ENCODE data around the gene PEX5.
"Not testable (repeated sequence)": the region's sequence is repeated elsewhere in the genome, so short reads cannot be mapped to it uniquely, and the experiment has no call there.

The PEX5 gene

GRCh38 chr12:7158781-7159609 lies 30.5 kb upstream of the PEX5 start:
- in situ Hi-C loops (cut with HindIII; ENCODE audit: low sequenced_read_pairs), result no loop called here

- in situ Hi-C loops (cut with HindIII; ENCODE audit: low sequenced_read_pairs), result loop anchor here (10.0 kb wide), 1 partner anchor 315 kb away; no protein-coding TSS in a partner anchor
These were observed 29.3 kb upstream of the PEX5 start for GRCh38 chr12:7160183-7160582.

- in situ Hi-C loops (cut with HindIII; ENCODE audit: low sequenced_read_pairs), result loop anchor here (10.0 kb wide), 1 partner anchor 313 kb away; no protein-coding TSS in a partner anchor
These were observed 28.2 kb upstream of the PEX5 start for GRCh38 chr12:7161327-7161726.

DNA sequence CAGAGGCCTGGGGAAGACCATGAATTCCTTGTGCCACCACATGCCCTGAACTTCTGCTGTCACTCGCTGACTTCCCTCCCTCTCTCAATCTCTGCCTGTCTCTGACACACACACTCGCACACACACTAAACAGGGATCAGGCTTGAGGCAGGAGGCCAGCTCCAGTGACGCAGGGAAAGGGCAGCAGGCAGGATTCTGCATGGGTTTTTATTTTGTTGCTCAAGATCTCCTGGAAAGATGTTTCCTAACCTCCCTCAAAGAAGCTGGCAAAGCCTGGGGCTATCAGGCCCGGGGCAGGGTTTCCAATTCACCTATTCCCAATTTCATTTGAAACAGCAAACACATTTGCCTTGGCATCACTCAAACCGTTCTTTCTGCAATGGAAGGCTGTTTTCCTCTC lies 27.7 kb upstream of the PEX5 start:
- in situ Hi-C loops (cut with HindIII; ENCODE audit: low sequenced_read_pairs), result loop anchor here (10.0 kb wide), 1 partner anchor 313 kb away; no protein-coding TSS in a partner anchor

GRCh38 chr12:7162691-7163114 lies 26.8 kb upstream of the PEX5 start:
- in situ Hi-C loops (cut with HindIII; ENCODE audit: low sequenced_read_pairs), result loop anchor here (10.0 kb wide), 1 partner anchor 312 kb away; no protein-coding TSS in a partner anchor

GRCh38 chr12:7169951-7170350 lies 19.5 kb upstream of the PEX5 start:
- in situ Hi-C loops (cut with HindIII; ENCODE audit: low sequenced_read_pairs), result loop anchor here (5.0 to 10.0 kb wide), 2 partner anchors 113 to 305 kb away; no protein-coding TSS in a partner anchor

DNA sequence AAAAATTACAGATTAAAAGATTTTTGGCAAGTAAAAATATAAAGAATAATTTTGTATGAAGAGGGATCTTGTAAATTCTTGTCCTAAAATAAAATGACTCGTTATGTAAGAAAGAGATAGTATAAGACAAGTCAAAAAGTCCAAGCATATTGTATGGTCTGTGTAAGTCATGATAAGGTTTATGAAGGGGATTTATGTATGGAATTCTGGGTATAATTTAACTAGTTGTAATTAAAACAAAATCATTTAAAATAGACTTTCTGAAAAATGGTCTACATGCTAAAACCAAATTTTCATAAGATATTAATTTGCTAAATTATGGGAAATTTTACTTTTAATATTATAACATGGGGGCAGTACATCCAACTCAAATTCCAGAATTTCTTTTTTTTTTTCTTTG lies 17.6 kb upstream of the PEX5 start:
- in situ Hi-C loops (cut with HindIII; ENCODE audit: low sequenced_read_pairs), result no loop called here

GRCh38 chr12:7175493-7175892 lies 14.0 kb upstream of the PEX5 start:
- in situ Hi-C loops (cut with HindIII; ENCODE audit: low sequenced_read_pairs), result no loop called here

- in situ Hi-C loops (cut with HindIII; ENCODE audit: low sequenced_read_pairs), result no loop called here
These were observed 12.9 kb upstream of the PEX5 start for GRCh38 chr12:7176595-7176994.

- in situ Hi-C loops (cut with HindIII; ENCODE audit: low sequenced_read_pairs), result no loop called here
These were observed 11.0 kb upstream of the PEX5 start for GRCh38 chr12:7178481-7178880.

GRCh38 chr12:7180685-7181084 lies 8.8 kb upstream of the PEX5 start:
- in situ Hi-C loops (cut with HindIII; ENCODE audit: low sequenced_read_pairs), result no loop called here

DNA sequence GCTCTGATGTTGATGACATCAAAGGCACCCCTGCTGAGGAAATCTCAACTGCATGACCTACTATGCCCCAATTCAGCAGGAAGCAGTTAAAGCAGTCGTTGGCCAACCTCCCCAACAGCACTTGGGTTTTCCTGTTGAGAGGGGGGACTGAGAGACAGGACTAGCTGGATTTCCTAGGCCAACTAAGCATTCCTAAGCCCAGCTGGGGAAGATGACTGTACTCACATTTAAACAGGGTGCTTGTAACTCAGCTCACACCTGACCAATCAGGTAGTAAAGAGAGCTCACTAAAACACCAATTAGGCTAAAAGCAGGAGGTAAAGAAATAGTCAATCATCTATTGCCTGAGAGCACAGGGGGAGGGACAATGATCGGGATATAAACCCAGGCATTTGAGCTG lies 3.4 kb upstream of the PEX5 start:
- in situ Hi-C loops (cut with HindIII; ENCODE audit: low sequenced_read_pairs), result not testable (repeated sequence)

DNA sequence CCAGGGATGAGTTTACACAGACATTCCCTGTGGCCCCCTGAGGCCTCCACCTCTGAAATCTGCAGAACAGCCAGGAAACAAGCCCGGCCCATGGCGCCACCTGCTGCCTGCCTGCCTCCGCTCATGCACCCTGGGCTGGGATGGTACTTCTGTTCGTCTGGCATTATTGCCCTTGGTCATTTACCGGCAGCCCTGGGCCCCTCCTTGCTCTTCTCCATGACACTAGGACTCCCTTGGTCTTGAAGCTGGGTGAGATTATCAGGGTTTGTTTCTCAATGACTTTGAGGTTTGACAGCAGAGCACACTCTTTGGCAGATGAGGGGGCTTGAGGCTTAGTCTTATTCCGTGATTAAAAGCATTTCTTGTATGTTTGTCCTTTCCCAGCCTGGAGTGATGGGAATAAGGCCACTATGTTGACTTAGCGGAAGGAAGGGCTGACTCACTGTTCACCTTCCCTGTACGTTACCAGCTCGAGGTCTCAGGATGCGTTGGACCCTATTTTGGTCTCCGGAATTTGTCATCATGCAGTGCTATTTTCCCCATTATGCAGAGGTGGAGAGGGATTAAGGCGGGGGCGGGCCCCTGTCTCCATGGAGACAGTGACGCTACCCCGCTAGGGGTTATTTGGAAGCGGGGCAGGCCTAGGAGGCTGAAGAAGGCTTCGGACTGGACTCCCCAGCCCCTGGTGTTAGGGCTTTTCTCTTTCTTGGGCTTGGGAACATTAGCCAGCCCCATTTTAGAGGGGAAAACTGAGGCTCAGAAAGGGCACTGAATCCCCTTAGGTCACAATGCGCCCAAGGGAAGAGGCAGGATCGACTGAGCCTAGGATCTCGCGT lies 706 bp upstream of the PEX5 start:
- in situ Hi-C loops (cut with HindIII; ENCODE audit: low sequenced_read_pairs), result no loop called here

DNA sequence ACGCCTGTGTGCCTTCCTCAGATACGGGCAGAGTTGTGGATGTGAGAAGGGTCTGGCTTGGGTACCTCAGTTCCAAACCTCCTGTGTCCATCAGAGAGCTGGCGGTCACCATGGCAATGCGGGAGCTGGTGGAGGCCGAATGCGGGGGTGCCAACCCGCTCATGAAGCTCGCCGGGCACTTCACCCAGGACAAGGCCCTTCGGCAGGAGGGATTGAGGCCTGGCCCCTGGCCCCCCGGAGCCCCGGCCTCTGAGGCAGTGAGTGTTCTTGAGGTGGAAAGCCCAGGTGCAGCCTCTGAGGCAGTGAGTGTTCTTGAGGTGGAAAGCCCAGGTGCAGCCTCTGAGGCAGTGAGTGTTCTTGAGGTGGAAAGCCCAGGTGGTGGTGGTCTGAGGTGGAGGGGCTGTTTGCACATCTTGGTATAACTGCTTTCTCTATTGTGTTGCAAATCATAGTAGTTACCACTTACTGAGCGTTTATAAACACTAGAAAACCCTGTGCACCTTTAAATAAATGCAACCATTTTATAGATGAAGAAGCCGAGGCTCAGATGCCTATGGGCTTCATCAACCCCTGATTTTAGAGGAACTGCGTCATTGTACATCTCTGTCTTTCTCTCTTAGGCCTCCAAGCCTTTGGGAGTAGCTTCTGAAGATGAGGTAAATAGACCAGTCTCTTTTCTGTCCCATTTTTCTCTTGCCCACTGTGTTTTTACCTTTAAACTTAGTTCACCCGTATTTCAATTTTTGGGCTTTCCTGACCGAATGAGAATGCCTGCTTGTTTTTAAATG lies 976 bp downstream of the PEX5 start:
- in situ Hi-C loops (cut with HindIII; ENCODE audit: low sequenced_read_pairs), result no loop called here

DNA sequence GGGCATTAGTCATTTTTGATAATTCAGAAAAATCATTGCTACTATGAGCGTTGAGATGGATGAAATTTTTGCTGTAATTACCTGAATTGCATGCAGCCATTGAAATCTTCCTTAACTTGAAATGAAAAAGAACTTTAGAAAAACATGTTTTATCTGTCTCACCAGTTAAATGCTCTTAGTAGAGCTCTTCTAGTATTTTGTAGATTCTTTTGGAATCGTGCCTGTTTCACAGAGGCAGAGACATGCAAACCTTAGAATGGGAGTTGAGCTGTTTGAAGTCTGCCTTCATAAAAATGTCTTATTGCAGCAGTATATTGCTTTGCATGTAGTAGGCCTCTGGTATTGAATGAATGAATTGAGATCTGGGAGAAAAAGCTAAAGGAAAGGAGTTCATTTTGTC lies 4.2 kb downstream of the PEX5 start:
- in situ Hi-C loops (cut with HindIII; ENCODE audit: low sequenced_read_pairs), result no loop called here

GRCh38 chr12:7197841-7198240 lies 8.4 kb downstream of the PEX5 start:
- in situ Hi-C loops (cut with HindIII; ENCODE audit: low sequenced_read_pairs), result no loop called here

DNA sequence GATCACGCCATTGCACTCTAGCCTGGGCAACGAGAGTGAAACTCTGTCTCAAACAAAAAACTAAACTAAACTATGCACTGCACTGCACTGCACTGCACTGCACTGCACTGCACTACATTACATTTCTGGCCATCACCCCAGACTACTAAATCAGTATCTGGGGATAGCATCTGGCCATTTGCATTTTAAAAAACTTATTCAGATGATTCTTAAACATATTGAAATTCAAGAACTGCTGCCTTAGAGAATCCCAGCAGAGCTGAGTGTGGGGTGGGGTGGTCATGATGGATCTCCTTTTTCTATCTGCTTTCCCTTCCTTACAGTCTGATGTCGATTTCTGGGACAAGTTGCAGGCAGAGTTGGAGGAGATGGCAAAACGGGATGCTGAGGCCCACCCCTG lies 13.6 kb downstream of the PEX5 start:
- in situ Hi-C loops (cut with HindIII; ENCODE audit: low sequenced_read_pairs), result no loop called here

DNA sequence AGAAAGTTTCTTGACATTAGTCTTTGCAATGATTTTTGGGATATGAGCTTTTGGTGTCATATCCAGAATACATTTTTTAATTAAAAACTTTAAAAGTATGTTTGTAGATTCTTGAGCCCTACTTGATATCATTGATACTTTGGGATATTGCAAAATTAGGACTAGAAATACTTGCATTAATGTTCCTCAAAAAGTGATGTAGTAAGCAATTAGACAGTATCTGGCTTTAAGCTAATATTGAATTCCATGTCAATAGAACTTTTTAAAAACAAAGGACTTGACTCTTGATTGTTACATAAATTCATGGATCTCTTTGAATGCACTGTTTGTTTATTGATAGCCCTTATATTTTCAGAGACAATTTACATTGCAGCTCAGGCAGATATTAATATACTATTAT lies 15.6 kb downstream of the PEX5 start:
- in situ Hi-C loops (cut with HindIII; ENCODE audit: low sequenced_read_pairs), result no loop called here

DNA sequence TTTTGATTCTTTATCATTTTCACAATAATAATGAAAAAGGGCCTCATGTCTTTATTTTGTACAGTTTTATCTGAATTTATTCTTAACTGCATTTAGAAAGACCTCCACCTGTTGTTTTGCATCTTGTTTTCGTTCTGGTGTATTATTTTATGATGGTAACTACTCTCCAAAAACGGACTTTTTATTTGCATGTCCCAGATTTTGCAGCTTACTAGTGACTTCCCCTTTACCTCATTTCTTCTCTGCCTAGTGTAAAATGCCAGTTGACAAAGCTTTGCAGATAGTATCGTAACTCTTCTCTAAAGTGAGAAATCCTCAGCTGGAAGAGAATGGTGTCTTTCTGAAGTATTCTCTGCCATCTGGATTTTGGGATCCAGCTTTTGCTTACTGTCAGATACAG lies 17.2 kb downstream of the PEX5 start:
- in situ Hi-C loops (cut with HindIII; ENCODE audit: low sequenced_read_pairs), result no loop called here

DNA sequence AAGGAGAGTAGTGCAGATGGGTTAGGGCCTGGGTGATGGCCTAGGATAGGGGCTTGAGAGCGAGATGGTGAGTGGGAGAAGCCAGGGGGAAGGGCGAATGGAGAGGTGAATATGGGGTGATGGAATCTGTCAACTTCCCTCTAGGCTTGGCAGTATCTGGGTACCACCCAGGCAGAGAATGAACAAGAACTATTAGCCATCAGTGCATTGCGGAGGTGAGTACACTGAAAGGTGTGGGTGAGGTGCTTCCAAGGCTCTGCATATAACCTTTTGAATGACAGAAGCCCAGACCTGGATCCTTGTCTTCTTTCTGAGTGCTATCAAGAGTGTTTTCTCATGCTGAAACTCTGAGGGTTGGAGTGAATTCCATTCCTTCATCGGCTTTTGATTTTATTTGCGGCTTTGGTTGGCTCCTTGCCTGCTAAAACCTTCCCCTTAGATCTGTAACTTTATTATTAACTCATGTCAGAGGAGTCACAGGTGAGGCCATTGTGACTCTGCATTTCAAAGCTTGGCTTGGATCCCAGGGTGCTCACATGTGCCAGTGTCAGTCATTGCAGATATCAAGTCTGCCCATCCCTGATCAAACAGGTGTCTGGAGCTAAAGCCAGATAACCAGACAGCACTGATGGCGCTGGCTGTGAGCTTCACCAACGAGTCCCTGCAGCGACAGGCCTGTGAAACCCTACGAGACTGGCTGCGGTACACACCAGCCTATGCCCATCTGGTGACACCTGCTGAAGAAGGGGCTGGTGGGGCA lies 18.6 kb downstream of the PEX5 start:
- in situ Hi-C loops (cut with HindIII; ENCODE audit: low sequenced_read_pairs), result no loop called here
